Stimulated activated CD8-positive, alpha-beta memory T cell treated with anti-CD3 and anti-CD28 coated beads, Interleukin-7, amount 100 ng/mL, for 1 hour (primary cell): ENCODE data around the gene IMMP2L.

ENCODE experiments used
- DNase-seq, 2 donors: peaks; one replicate each; pipeline ENCODE4 v3.0.0-alpha.2; 2020; ENCODE audit warnings: low read depth in 2 of 2

IMMP2L gene

GRCh38 chr7:110868458-110868857, 693.8 kb downstream of the IMMP2L start:
- DNase-seq: no peak

- DNase-seq: no peak
Measured at GRCh38 chr7:110867771-110868170, 694.5 kb downstream of the IMMP2L start.

GRCh38 chr7:110863258-110863657, 699.0 kb downstream of the IMMP2L start:
- DNase-seq: no peak

DNA sequence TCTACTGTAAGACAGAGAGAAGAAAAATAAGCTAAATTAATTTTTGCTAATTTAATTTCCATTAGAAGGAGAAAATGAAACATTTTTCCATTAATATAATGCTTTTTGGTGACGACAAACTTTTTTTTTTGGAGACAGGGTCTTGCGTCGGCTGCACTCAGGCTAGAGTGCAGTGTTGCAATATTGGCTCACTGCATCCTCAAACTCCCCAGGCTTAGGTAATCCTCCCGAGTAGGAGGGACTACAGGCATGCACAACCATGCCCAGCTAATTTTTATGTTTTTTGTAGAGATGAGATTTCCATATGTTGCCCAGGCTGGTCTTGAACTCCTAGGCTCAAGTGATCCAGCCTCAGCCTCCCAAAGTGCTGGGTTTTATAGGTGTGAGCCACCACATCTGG, 701.1 kb downstream of the IMMP2L start:
- DNase-seq: no peak

DNA sequence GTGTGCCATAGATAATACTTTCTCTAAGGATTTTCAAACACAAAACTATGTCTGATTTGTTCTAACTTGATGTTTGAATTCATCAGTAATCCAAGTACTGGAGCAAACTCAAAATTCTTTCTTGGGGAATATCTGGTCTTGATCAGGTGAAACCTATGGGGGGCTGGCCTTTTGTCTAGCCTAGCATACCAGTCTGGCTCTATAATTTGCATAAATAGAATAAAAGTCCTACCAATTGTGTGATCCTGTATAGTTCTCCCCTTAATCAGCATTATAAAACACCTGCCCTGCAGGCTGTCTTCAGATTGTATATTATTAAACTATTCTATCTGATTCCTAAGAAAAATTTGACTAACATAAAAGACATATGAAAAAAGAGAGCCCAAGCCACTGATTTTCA, 705.2 kb downstream of the IMMP2L start:
- DNase-seq: no peak

DNA sequence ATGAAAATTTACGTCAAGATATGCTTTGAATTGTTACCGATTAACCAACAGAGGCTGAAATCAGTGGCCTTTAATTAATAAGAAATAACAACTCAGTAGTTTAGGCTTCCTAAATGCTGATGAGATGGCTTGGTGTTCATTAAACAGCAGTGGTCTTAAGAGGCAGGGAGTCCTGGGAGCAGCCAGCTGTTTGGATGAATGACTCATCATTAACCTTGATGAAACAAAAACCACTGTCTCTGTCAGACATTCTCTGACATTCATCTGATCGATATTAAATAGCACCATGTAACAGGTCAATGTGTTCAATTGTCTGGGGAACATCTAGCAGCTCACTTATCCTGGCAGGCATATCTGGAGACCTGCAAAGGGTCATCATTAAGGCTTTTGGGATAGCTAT, 705.6 kb downstream of the IMMP2L start:
- no peak for DNase-seq

- no peak for DNase-seq
Measured at GRCh38 chr7:110854651-110855050, 707.6 kb downstream of the IMMP2L start.

DNA sequence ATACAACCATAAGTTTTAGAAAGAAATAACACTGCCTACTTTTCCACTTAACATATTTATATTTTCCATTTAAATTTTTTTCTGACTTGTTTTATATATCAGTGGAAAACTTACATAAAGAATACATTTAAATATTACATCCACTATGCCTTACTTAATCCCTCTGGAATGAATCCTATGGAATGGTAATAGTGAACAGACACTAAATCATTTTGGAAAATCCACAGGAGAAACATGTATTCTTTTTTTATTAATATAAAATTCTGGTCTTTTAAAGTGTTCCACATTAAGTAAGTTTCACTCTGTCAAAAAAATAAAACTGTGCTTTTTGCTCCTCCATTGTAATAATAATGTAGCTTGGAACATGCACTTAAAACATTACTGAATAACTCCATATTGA, 708.1 kb downstream of the IMMP2L start:
- no peak for DNase-seq

- no peak for DNase-seq
Measured at GRCh38 chr7:110853263-110853662, 709.0 kb downstream of the IMMP2L start.

- no peak for DNase-seq
Measured at GRCh38 chr7:110852156-110852940, 709.9 kb downstream of the IMMP2L start.

DNA sequence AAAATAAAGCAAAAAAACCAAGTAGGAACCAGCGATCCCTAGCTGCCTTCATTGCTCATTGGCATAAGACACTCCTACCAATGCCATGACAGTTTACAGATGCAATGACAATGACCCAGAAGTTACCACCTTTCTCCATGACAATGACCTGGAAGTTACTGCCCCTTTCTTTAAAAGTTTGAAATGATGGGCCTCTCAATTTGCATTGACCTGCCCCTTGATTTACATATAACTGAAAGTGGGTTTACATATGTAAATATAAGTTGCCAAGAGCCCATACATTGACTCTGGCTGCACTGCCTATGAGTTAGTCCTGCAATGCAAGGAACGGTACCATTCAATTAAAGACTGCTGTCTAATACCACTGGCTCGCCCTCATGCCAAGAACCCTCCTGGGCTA, 712.1 kb downstream of the IMMP2L start:
- no peak for DNase-seq

DNA sequence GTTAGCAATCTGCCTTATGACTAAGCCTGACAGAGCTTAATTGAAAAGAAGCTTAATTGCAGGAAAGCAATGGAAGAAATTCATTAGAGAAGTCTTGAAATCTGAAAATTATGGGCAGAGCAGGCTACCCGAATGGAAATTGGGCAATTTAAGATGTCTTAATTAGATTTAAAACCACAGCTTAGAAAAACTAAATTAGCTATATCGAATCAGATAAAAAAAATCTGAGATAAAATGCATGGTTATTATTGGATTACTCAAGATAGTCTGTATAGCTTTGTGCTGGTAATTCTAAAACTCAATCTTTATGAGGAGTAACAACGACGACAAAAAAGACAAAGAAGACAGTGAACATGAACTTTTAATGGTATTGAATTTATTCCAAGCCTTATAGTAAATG, 719.5 kb downstream of the IMMP2L start:
- DNase-seq: no peak

GRCh38 chr7:110841840-110842545, 720.3 kb downstream of the IMMP2L start:
- no peak for DNase-seq

- DNase-seq: no peak
Measured at GRCh38 chr7:110839866-110840265, 722.4 kb downstream of the IMMP2L start.

DNA sequence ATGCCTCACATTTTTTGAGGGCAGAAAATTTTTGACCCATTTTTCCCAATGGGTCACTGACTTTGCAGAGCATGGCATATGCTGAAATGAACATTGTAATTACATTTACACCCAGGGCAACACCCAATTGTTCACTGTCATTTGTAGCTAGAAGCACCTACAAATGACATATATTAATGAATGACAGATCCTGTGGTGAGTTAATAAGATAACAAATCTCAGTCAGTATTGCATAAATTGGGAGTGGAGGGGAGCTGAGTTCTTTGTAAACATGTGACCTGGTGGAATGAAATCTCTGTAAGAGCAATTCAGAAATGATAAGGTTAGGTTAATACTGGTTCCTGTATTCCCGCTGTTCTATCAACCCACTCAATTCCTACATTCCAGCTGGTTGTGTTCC, 726.4 kb downstream of the IMMP2L start:
- no peak for DNase-seq

DNA sequence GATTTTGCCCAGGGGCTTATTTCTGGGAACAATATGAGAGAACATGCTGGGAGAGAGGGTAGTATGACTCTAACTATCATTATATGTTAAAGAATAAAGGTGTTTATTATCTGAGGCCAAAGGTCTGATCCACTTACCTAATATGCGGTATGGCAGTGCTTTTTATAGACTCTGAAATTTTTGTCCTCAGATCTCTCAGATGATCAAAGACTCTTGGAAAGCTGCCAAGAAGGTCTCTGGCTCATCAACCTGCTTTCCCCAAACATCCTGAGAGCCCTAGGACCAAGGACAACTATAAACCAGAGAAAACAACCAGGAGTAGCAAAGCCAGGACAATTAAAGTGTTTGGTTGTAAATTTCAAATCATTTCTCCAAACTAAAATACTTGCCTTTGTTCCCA, 727.1 kb downstream of the IMMP2L start:
- DNase-seq: no peak

DNA sequence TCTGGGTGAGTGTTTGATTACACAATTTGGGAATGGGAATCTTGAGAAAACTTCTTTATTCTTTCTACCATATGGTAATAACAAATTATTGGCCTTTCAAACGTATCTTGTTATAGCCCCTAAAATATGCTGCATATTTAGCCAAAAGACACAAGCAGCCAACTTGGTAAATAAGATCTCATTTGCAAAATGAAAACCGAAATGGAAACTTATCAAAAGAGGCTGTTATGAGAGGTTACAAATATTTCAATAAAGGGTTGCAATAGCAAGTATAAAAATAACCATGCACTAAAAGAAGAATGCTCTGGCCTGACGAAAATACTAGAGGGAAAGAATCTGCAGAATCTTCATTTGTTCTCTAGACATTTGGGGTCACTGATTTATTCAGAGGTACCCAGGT, 730.9 kb downstream of the IMMP2L start:
- no peak for DNase-seq

DNA sequence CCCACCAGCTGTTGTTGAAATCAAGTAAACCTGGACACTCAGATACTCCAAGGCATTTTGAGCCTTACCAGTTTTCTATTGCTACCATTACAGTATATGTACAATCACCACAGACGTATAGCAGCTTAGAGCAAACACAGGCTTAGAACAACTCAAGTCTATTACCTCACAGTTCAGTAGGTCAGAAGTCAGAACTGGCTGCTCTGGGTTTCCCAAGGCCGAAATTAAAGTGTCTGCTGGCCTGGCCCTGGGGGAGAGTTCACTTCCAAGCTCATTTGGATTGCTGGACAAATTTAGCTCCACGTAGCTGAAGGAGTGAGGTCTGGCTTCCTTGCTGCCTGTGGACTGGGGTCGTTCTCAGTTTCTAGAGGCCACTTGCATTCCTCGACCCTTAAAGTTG, 731.5 kb downstream of the IMMP2L start:
- DNase-seq: no peak

GRCh38 chr7:110827936-110828335, 734.4 kb downstream of the IMMP2L start:
- DNase-seq: no peak

GRCh38 chr7:110827287-110827855, 734.9 kb downstream of the IMMP2L start:
- no peak for DNase-seq

- DNase-seq: no peak
Measured at GRCh38 chr7:110813986-110814385, 748.3 kb downstream of the IMMP2L start.

DNA sequence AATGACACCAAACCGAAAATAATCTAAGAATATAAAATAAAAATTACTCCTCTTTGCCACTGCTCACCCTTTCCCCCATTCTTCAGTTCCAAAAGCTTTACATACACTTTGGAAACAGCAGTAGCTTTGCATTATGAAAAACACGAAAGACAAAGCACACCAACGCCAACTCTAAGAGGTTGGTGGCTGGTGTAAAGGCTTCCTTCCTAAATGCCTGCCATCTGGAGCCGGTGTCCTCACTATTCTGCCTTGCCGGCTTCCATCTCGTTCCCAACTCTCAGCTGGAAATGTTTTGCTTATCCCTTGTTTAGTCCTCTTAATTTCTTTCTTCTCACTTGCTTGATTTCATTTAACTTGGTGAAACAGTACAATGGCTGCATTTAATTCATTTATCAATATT, 752.5 kb downstream of the IMMP2L start:
- no peak for DNase-seq

DNA sequence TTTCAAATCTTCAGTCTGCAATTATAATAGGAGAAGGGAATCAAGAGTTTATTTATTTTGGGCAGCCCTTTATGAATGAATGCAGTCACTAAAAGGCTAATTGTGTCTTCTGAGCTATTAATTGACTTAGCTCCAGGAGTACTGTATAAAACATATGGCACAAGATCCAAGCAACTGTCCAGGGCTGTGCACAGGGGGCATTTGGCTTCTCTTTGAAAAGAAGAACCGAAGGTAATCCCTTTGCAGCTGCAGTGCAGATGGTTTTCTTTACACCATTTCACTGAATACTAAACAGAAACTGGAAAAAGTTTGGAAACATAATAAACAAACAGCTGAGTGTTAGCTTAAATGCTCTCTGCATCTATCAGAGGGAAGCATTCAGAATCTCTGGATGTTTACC, 753.9 kb downstream of the IMMP2L start:
- no peak for DNase-seq
